K562 (cell line): ENCODE data around the gene CTDSPL2. TPM values are rescaled to one million over a fixed set of nuclear protein-coding genes. Genes with fewer than 3 reads are reported as not detected.

Source experiments
- ATF2 ChIP-seq: sonication (generic); formaldehyde crosslinking; IDR thresholded peaks from 2 replicates; pipeline ENCODE4 v1.8.1; 2022; ENCODE audit warnings: missing genetic modification reagents
- CGGBP1 ChIP-seq: fragments of 250-450 bp; sonication (Bioruptor Pico); IDR thresholded peaks from 2 replicates; pipeline ENCODE4 v1.9.0; 2021; ENCODE audit warnings: mild to moderate bottlenecking
- L3MBTL2 ChIP-seq: fragments of 450-650 bp; IDR thresholded peaks from 2 replicates; pipeline ENCODE4 v1.6.1; 2016; ENCODE audit warnings: mild to moderate bottlenecking, moderate library complexity
- NFATC3 ChIP-seq: fragments of 450-650 bp; IDR thresholded peaks from 2 replicates; pipeline ENCODE4 v1.6.1; 2017; ENCODE audit warnings: mild to moderate bottlenecking
- PML ChIP-seq: IDR thresholded peaks from 2 replicates; pipeline ENCODE4 v1.6.1; 2012; ENCODE audit warnings: low read length, inconsistent platforms
- SMARCE1 ChIP-seq: fragments of 450-650 bp; IDR thresholded peaks from 2 replicates; pipeline ENCODE4 v1.7.1; 2016; ENCODE audit warnings: mild to moderate bottlenecking
- TCF7 ChIP-seq: sonication (generic); IDR thresholded peaks from 2 replicates; pipeline ENCODE4 v1.6.1; 2016; ENCODE audit warnings: antibody characterized with exemption, borderline replicate concordance
- WHSC1 ChIP-seq: IDR thresholded peaks from one replicate; pipeline ENCODE4 v1.6.1; 2012; ENCODE audit warnings: low read length, control low read depth, inconsistent platforms
- ZNF511 ChIP-seq: sonication (generic); formaldehyde crosslinking; IDR thresholded peaks from 2 replicates; pipeline ENCODE4 v1.8.0; 2022; ENCODE audit warnings: mild to moderate bottlenecking, missing genetic modification reagents
- polyA plus RNA-seq, 8 experiments: library from polyadenylated mRNA; depleted of rRNA in 4 of 8; stranded (reverse) in 5 of 8; unstranded in 3 of 8; fragments of >200 nt; fragmentation: Nextera tagmentation in 2 of 8; fragmentation: Illumina TruSeq in 1 of 8; extraction: Ambion mirVana in 2 of 8; extraction: Trizol in 1 of 8; gene quantifications; 2 replicates each; pipeline versions ENCODE4 v1.2.1 to v1.2.3, GENCODE V29; 2011 to 2014; ENCODE audit warnings: inconsistent platforms in 1 of 8, missing spikeins in 1 of 8
- total RNA-seq, 7 experiments: library from RNA; depleted of rRNA in 6 of 7; stranded (reverse); fragments of >200 nt in 6 of 7; fragmentation: Illumina TruSeq in 2 of 7; extraction: Trizol in 2 of 7; gene quantifications; 2 replicates each; pipeline versions ENCODE4 v1.2.1 to v1.2.3, GENCODE V29; 2011 to 2021; ENCODE audit warnings: low replicate concordance in 1 of 7

The CTDSPL2 gene
- total and polyA plus RNA-seq, 9 of the 15 experiments (the other 6 are each of a cell fraction or from before 2014, with no cell fraction given), result 16.8 to 79.0 (median 53.1) TPM

GRCh38 chr15:44536962-44537734, 109.7 kb downstream of the CTDSPL2 start, which contains the start of gene EIF3J (continued):
- peak; percentile 72; the same call in 1 of the 2 replicates for TF ChIP-seq ATF2 (CRISPR knock-in tag)
- peak; percentile 94; the same call in 1 of the 2 replicates for TF ChIP-seq CGGBP1 (CRISPR knock-in tag)
- peak; percentile 64 for TF ChIP-seq ZNF511 (CRISPR knock-in tag)
- TF ChIP-seq NFATC3, result no peak
- TF ChIP-seq WHSC1, result no peak
- no peak; the same call in 1 of the 2 replicates for TF ChIP-seq TCF7
- TF ChIP-seq PML, result 0 out of 2 replicates have a peak, but pooled peaks have one; percentile 22
- TF ChIP-seq L3MBTL2, result peak; percentile 95
- no peak for TF ChIP-seq SMARCE1
- TF ChIP-seq, all 486 proteins: peak for 130
